22Rv1 (cell line): ENCODE data around the gene ERAP2.

Source experiments
- CTCF ChIP-seq: fragments of 450-650 bp; IDR thresholded peaks from 2 replicates; pipeline ENCODE4 v1.5.1; 2017; ENCODE audit warnings: mild to moderate bottlenecking
- ZFX ChIP-seq: fragments of 450-650 bp; IDR thresholded peaks from 2 replicates; pipeline ENCODE4 v1.6.1; 2017; ENCODE audit warnings: antibody characterized with exemption, borderline replicate concordance

GRCh38 chr5:96871686-96872085, 4.6 kb upstream of the ERAP2 start:
- no peak for TF ChIP-seq CTCF
- TF ChIP-seq ZFX = no peak
